B cell (primary cell): ENCODE data around the gene ADK. TPM values are rescaled to one million over a fixed set of nuclear protein-coding genes. Genes with fewer than 3 reads are reported as not detected.

ENCODE experiments used
- ATAC-seq: fragments of 200-7000 bp; cut with Tn5 transposase; one replicate; pipeline ENCODE4 v1.10.0; 2021; ENCODE audit warnings: low read depth, mild to moderate bottlenecking, moderate number of reproducible peaks, moderate library complexity
- CTCF ChIA-PET: fragments of 350-600 bp; sonication (Branson Sonifier 250); formaldehyde crosslinking; loops from one replicate; lab custom pipeline; 2021; ENCODE audit warnings: antibody characterized with exemption, inconsistent platforms; lab: Charles Lee
- POLR2A ChIA-PET: fragments of 350-600 bp; sonication (Branson Sonifier 250); formaldehyde crosslinking; loops from one replicate; lab custom pipeline; 2021; ENCODE audit warnings: antibody characterized with exemption; lab: Charles Lee
- DNase-seq: peaks from one replicate; pipeline ENCODE4 v3.0.0; 2013
- H2AFZ ChIP-seq: 2 replicates; pipeline ENCODE4 v1.6.1; 2012; ENCODE audit warnings: mild to moderate bottlenecking, low read depth, low read length; ENCODE audit not compliant: insufficient read depth, poor library complexity, severe bottlenecking
- H3K27ac ChIP-seq, 2 donors: 1 replicate in 1 of 2; 2 replicates in 1 of 2; pipeline ENCODE4 v1.5.1; 2012 to 2013; ENCODE audit warnings: low read length in 2 of 2, mild to moderate bottlenecking in 2 of 2, moderate library complexity in 1 of 2
- H3K27me3 ChIP-seq, 4 experiments: fragments of 200-600 bp in 1 of 4; sonication (generic) in 1 of 4; replicated peaks in 1 of 4; 1 replicate in 2 of 4; 2 replicates in 2 of 4; pipeline versions ENCODE4 v1.6.1 to v1.7.0; 2013 to 2016; ENCODE audit warnings: low read length in 3 of 4, mild to moderate bottlenecking in 2 of 4, mixed read lengths in 1 of 4, moderate library complexity in 1 of 4; ENCODE audit not compliant: insufficient read depth in 4 of 4, control insufficient read depth in 3 of 4; ENCODE audit errors: control extremely low read depth in 1 of 4
- H3K36me3 ChIP-seq, 2 experiments: replicated peaks in 1 of 2; 1 replicate in 1 of 2; 2 replicates in 1 of 2; pipeline versions ENCODE4 v1.6.1 to v1.7.1; 2013; ENCODE audit warnings: low read length in 1 of 2; ENCODE audit not compliant: insufficient read depth in 2 of 2, control insufficient read depth in 1 of 2; ENCODE audit errors: control extremely low read depth in 1 of 2, extremely low read depth in 1 of 2
- H3K4me1 ChIP-seq, 2 donors: fragments of 200-600 bp in 1 of 2; sonication (generic) in 1 of 2; 1 replicate in 1 of 2; 2 replicates in 1 of 2; pipeline versions ENCODE4 v1.5.1 to v1.6.1; 2013 to 2017; ENCODE audit warnings: low read length in 2 of 2; ENCODE audit not compliant: control insufficient read depth in 2 of 2, insufficient read depth in 2 of 2
- H3K4me2 ChIP-seq: replicated peaks from 2 replicates; pipeline ENCODE3; 2012; ENCODE audit warnings: mild to moderate bottlenecking, low read depth, low read length; ENCODE audit not compliant: poor library complexity, severe bottlenecking
- H3K4me3 ChIP-seq, 5 experiments: fragments of 200-600 bp in 1 of 5; sonication (generic) in 1 of 5; 1 replicate in 3 of 5; 2 replicates in 2 of 5; pipeline versions ENCODE4 v1.5.1 to v1.7.0; 2011 to 2016; ENCODE audit warnings: low read length in 4 of 5, mild to moderate bottlenecking in 4 of 5, low read depth in 2 of 5, control low read depth in 1 of 5, moderate library complexity in 1 of 5; ENCODE audit not compliant: insufficient read depth in 1 of 5; ENCODE audit errors: control extremely low read depth in 1 of 5, extremely low read depth in 1 of 5
- H3K79me2 ChIP-seq: fragments of 200-600 bp; sonication (generic); one replicate; pipeline ENCODE4 v1.6.0; 2016; ENCODE audit warnings: low read length; ENCODE audit not compliant: control insufficient read depth, insufficient read depth
- H3K9ac ChIP-seq: fragments of 200-600 bp; sonication (generic); 2 replicates; pipeline ENCODE4 v1.6.1; 2017; ENCODE audit warnings: mild to moderate bottlenecking, low read length, moderate library complexity
- H3K9me3 ChIP-seq, 3 donors: one replicate each; pipeline versions ENCODE4 v1.6.1 to v1.7.1; 2013; ENCODE audit warnings: low read length in 2 of 3; ENCODE audit not compliant: control insufficient read depth in 2 of 3, insufficient read depth in 1 of 3; ENCODE audit errors: control extremely low read depth in 1 of 3
- H4K20me1 ChIP-seq: 2 replicates; pipeline ENCODE4 v1.6.0; 2012; ENCODE audit warnings: mild to moderate bottlenecking, low read length; ENCODE audit not compliant: insufficient read depth, control insufficient read depth, poor library complexity, severe bottlenecking
- H3K27ac Mint-ChIP-seq: one replicate; pipeline ENCODE4 v1.8.0; 2021; ENCODE audit warnings: mixed read lengths
- H3K27me3 Mint-ChIP-seq: one replicate; pipeline ENCODE4 v1.8.0; 2021; ENCODE audit warnings: mixed read lengths
- H3K4me1 Mint-ChIP-seq: one replicate; pipeline ENCODE4 v1.8.0; 2021; ENCODE audit warnings: mixed read lengths
- H3K4me3 Mint-ChIP-seq: one replicate; pipeline ENCODE4 v1.8.0; 2021; ENCODE audit warnings: mixed read lengths
- H3K9me3 Mint-ChIP-seq: one replicate; pipeline ENCODE4 v1.8.0; 2022; ENCODE audit warnings: mixed read lengths; ENCODE audit not compliant: insufficient read depth
- EZH2 ChIP-seq: IDR thresholded peaks from 2 replicates; pipeline ENCODE4 v1.6.1; 2012; ENCODE audit warnings: borderline replicate concordance, low read depth, mild to moderate bottlenecking, moderate library complexity, low read length; ENCODE audit not compliant: insufficient read depth, poor library complexity, severe bottlenecking
- WGBS: methylation state at CpG from one replicate; pipeline ENCODE4 v1.1.5; 2013; ENCODE audit warnings: missing lambda C conversion rate; ENCODE audit not compliant: insufficient coverage; 5-methylcytosine and 5-hydroxymethylcytosine counted together
- intact Hi-C: fragments of 100-400 bp; cut with micrococcal nuclease; formaldehyde crosslinking; loops from one replicate; pipeline ENCODE4 v1.10.0; 2022
- polyA plus RNA-seq: library from polyadenylated mRNA; depleted of rRNA; stranded (reverse); fragments of >200 nt; gene quantifications from 2 replicates; pipeline ENCODE4 v1.2.3, GENCODE V29; 2012
- total RNA-seq, 2 donors: library from RNA; stranded (reverse); fragments of 120-200 nt in 1 of 2; gene quantifications; 1 replicate in 1 of 2; 2 replicates in 1 of 2; pipeline versions ENCODE4 v1.2.3 to v1.2.4, GENCODE V29; 2013 to 2022
- TF ChIP-seq, protein P1 (sequence below): fragments of 200-600 bp; IDR thresholded peaks from one replicate; pipeline ENCODE4 v1.8.0; 2022; ENCODE audit warnings: antibody characterized with exemption, mild to moderate bottlenecking

The ADK gene
- total and polyA plus RNA-seq, 2 donors (not counting 1 experiment from before 2014, with no cell fraction given): 37.2 to 52.6 TPM

DNA sequence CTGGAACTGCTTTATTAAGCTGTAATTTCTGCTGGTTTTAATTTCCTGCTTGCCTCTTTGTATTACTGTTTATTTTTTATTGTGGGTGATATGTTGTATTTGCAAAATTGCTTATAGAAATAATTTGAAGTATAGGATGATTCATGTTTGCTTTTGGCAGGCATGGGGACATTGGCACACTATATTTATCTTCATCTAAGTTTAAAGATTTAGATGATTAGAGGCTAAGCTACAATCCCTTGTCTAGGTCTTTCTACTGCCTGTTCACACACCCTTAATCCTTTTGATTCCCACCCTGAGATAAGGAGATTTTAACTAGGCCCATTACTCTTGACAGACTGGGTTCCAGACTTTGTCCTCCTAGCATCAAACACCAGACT, 492.6 kb downstream of the ADK start:
- intact Hi-C loops: no loop called here
- no peak overlapping the region for H3K27ac Mint-ChIP-seq
- CTCF ChIA-PET: interaction anchor here (1.6 kb wide), 1 partner anchor 377 kb away, joined by 3 read pairs; no protein-coding TSS in a partner anchor

DNA sequence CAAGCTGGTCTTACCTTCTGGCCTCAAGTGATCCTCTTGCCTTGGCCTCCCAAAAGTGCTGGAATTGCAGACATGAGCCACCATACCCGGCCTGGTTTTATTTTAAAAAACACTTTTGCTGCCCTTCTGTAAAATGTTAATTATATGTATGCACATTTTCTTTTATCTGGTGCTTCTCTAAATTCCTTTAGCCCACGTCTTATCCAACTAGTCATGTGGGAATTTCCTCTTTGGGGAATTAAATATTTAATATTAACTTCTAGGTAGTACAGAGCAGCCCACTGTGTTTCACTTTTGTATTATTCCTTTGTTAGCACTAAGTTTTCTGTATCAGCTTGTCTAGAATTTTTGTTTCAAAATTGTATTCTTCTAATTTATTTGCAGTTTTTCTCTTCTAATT, 493.7 kb downstream of the ADK start:
- Histone ChIP-seq H2AFZ (no peak overlapping the region), H3K36me3 (peaks cover 3 to 15% of the 10 kb centered on the region in 2 experiments), H3K79me2 (no peaks in the 10 kb centered on the region), H3K4me1 (no peaks in the 10 kb centered on the region), H3K27ac (no peak overlapping the region), H3K9me3 (peaks cover 0 to 4% (median 0%) of the 10 kb centered on the region in 3 donors), H3K27me3 (no peaks in the 10 kb centered on the region), H3K9ac (no peak overlapping the region), H3K4me3 (no peak overlapping the region), H4K20me1 (no peaks in the 10 kb centered on the region), H3K4me2 (no peak overlapping the region)
- ATAC-seq (no peak), DNase-seq (no peak)
- Mint-ChIP-seq H3K27me3 (no peaks in the 10 kb centered on the region), H3K27ac (no peak overlapping the region), H3K4me3 (no peak overlapping the region), H3K4me1 (peaks cover 8% of the 10 kb centered on the region), H3K9me3 (no peaks in the 10 kb centered on the region)
- ChIA-PET POLR2A (no interaction called here), CTCF (no interaction called here)
- intact Hi-C loops: no loop called here
- TF ChIP-seq EZH2: no peak
- TF ChIP-seq, protein P1, sequence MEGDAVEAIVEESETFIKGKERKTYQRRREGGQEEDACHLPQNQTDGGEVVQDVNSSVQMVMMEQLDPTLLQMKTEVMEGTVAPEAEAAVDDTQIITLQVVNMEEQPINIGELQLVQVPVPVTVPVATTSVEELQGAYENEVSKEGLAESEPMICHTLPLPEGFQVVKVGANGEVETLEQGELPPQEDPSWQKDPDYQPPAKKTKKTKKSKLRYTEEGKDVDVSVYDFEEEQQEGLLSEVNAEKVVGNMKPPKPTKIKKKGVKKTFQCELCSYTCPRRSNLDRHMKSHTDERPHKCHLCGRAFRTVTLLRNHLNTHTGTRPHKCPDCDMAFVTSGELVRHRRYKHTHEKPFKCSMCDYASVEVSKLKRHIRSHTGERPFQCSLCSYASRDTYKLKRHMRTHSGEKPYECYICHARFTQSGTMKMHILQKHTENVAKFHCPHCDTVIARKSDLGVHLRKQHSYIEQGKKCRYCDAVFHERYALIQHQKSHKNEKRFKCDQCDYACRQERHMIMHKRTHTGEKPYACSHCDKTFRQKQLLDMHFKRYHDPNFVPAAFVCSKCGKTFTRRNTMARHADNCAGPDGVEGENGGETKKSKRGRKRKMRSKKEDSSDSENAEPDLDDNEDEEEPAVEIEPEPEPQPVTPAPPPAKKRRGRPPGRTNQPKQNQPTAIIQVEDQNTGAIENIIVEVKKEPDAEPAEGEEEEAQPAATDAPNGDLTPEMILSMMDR: no peak
- no CpG with 5 or more reads among the region's 2 CpGs for WGBS

More for the DNA sequence above, 492.6 kb downstream of the ADK start:
- Histone ChIP-seq H3K79me2 (no peaks in the 10 kb centered on the region), H3K4me2 (no peak overlapping the region), H2AFZ (no peak overlapping the region), H3K27me3 (no peaks in the 10 kb centered on the region), H3K36me3 (peaks cover 3 to 11% of the 10 kb centered on the region in 2 experiments), H3K27ac (no peak overlapping the region), H3K9ac (no peak overlapping the region), H3K4me1 (no peaks in the 10 kb centered on the region), H3K9me3 (peaks cover 0 to 4% (median 0%) of the 10 kb centered on the region in 3 donors), H3K4me3 (no peak overlapping the region), H4K20me1 (no peaks in the 10 kb centered on the region)
- Mint-ChIP-seq H3K4me3 (no peak overlapping the region), H3K27me3 (no peaks in the 10 kb centered on the region), H3K9me3 (no peaks in the 10 kb centered on the region), H3K4me1 (peaks cover 13% of the 10 kb centered on the region)
- DNase-seq (no peak), ATAC-seq (no peak)
- TF ChIP-seq, protein P1: no peak
- TF ChIP-seq EZH2: no peak
- POLR2A ChIA-PET: no interaction called here
